Parietal lobe (tissue), 2 donors: ENCODE measurements around the gene NEK11. TPM values are rescaled to one million over a fixed set of nuclear protein-coding genes. Genes with fewer than 3 reads are reported as not detected.

Experiments used
- small RNA-seq: library from RNA; depleted of rRNA; stranded (forward); fragments of <200 nt; gene quantifications from one replicate; pipeline ENCODE3, GENCODE V24; 2014; ENCODE audit warnings: low replicate concordance
- total RNA-seq: library from RNA; depleted of rRNA; stranded (reverse); fragments of >200 nt; gene quantifications from one replicate; pipeline ENCODE4 v1.2.3, GENCODE V29; 2014

Gene NEK11
- total RNA-seq, result 31.3 TPM

GRCh38 chr3:131026321-131027151, at the start of gene NEK11, which contains the start of gene ASTE1:
NEK11 (plus strand) TSS chr3:131026877; CDS start chr3:131029709, 2,832 bp downstream.
ASTE1 (minus strand) TSS chr3:131026825; CDS start chr3:131025306, 1,519 bp downstream.

GRCh38 chr3:131381445-131382291, 355.0 kb downstream of the NEK11 start, which contains the start of gene NUDT16:
NUDT16 (plus strand) TSS chr3:131381774; CDS start chr3:131381805, 31 bp downstream.

Small RNA genes lying within 50 kb of the gene (small RNA-seq; reads per million reads assigned to genes)
- gene RNU6-726P, result not detected

Other genes starting within 250 kb of the NEK11 start
- gene ATP2C1, start 132.8 kb upstream of the NEK11 start, total RNA-seq, result 207 TPM
- gene ASTE1, start 52 bp upstream of the NEK11 start, total RNA-seq, result 16.0 TPM